KBM-7 (cell line): ENCODE results near the gene GPR108.
"Not testable (repeated sequence)": the region's sequence is repeated elsewhere in the genome, so short reads cannot be mapped to it uniquely, and the experiment has no call there.

Experiments
- DNase-seq: peaks from one replicate; pipeline ENCODE4 v3.0.0-alpha.2; 2015
- in situ Hi-C: fragments of 300-500 bp; cut with MboI; formaldehyde crosslinking; loops from 2 replicates; pipeline ENCODE4 v1.14.3; 2020; ENCODE audit warnings: low sequenced_read_pairs, low pct_unique_long_range_greater_than_20kb, mixed read lengths

Gene GPR108

DNA sequence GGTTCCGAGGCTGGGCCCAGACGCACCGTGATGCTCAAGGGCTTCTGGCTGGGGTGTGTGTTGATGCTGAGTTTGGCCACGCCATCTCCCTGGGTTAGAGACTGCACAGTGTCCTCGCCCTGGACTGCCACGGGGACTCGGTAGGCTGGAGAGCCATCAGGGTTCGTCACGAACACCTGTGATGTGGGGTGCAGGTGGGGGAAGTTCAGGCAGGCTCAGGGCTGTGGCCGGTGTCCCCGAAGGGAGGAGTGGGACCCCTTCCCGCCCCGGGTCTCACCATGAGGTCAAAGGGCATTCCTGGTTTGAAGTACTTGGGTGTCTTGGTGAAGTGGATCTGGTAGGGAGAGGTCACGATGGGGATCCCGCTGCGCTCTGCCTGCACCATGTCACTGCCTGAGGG, 25.1 kb downstream of the GPR108 start:
- in situ Hi-C loops, result no loop called here

DNA sequence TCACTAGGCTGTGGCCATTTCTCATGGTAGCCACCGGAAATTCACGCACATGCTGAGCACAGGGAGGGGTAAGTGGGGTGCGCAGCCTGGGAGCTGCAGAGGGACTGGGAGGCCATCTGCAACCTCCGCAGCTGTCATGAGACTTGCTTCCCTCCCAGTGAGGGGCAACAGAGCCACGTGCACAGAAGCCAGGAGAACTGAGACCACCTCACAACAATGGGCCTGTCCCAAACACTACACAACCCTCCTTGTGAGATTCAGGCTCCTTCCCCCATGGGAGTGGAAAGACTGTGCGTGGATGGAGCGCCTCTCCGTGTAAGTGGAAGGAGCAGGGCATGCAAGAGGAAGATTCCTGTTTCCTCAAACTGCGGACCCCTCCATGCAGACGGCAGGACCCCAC, 25.8 kb downstream of the GPR108 start:
- in situ Hi-C loops, result no loop called here
- no peak for DNase-seq

More for the DNA sequence above, 25.1 kb downstream of the GPR108 start:
- DNase-seq, result no peak

DNA sequence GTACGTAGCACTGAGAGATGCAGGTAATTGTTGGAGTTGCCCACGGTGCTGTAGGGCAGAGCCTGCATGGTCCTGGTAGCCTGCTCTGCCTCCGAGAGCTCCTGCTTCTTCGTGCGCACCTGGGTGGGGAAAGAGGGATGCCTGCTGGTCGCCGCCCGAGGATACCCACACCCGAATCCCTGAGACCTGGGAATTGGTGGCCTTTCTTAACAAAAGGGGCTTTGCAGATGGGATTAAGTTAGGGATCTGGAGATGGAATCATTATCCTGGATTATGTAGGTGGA, 26.4 kb downstream of the GPR108 start:
- in situ Hi-C loops, result no loop called here
- no peak for DNase-seq

DNA sequence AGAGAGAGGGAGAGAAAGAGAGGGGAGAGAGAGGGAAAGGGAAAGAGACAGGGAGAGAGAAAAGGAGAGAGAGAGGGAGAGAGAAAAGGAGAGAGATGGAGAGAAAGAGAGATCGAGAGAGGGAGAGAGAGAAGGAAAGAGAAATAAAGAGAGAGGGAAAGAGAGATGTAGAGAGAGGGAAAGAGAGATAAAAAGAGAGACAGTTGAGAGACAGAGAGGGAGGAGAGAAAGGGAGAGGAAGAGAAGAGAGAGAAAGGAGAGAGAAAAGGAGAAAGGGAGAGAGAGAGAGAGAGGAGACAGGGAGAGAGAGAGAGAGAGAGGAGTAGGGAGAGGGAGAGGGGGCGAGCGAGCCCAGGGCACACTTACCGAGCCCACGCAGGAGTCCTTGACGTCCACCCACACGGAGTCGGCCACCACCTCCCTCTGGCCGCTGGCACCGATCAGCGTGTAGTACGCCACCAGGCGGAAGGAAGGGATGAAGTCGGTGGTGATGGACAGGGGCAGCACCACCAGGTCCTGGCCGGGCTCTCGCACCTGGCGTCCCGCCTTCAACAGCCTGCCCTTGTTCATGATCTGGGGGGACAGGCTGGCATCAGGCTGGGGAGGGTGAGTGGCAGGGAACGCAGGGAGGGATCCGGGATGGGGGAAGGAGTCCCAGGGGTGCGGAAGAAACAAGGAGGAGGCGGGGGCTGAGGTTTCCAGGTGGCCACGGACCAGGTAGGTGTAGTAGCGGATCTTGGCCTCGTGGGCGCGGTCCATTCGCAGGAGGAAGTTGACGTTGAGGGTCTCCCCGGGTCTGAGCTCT, 26.9 kb downstream of the GPR108 start:
- in situ Hi-C loops, result no loop called here

DNA sequence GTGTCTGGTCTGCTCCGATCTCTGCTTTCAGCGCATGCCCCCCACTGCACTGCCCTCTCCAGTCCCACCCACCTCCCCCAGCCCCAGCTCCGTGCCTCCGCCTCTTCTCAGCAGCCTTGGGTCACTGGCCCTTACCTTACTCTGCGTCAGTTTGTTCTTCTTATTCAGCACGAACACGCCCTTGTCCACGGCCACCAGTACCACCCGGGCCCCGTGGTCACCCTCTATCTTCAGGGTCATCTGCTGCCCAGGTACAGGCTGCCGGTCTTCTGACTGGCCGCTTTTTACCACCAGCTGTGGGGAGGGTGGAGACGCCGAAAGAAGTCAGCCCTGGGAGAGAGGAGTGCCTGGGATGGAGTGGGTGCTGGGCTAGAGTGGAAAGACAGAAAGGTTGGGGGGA, 27.8 kb downstream of the GPR108 start:
- in situ Hi-C loops, result no loop called here
- DNase-seq, result no peak

More for the DNA sequence above, 26.9 kb downstream of the GPR108 start:
- DNase-seq, result no peak

DNA sequence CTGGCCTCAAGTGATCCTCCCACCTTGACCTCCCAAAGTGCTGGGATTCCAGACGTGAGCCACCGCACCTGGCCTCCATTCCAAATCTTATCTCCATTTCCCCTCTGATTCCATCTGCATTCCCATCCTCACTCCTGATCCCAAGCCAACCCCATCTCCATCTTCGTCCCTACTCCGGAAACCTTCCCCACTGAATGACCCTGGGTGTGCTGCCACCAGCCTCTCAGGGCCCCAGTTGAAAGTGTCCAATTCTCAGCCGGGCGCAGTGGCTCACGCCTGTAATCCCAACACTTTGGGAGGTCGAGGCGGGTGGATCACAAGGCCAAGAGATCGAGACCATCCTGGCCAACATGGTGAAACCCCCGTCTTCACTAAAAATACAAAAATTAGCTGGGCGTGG, 28.5 kb downstream of the GPR108 start:
- in situ Hi-C loops, DNase-seq: not testable (repeated sequence)

DNA sequence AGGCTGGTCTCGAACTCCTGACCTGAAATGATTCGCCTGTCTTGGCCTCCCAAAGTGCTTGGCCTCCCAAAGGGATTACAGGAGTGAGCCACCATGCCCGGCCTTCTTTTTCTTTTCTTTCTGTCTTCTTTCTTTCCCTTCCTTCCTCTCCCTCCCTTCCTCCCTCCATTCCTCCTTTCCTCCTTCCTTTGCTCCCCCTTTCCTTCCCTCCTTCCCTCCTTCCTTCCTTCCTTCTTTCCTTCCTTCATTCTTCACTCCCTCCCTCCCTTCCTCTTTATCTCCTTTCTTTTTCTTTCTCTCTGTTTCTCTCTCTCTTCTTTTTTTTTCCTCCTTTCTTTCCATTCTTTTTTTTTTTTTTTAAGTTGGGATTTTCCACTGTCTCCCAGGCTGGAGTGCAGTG, 29.0 kb downstream of the GPR108 start:
- no peak for DNase-seq
- in situ Hi-C loops, result no loop called here

DNA sequence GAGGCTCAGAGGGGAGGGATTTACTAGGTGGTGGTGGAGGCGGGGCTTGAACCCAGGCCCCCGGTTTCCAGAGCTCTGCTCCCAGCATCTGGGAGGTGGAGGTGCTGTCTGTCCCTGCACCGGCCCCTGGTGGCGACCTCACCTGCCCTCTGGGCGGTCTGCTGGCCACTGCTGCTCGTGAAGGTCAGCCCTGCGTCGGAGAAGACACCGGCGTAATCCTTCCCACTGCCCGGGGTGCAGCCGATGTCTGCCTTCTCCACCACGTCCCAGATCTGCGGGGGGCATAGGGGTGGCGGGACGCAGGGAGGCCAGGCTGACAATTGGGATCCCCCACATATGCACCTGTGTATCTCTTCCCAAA, 29.7 kb downstream of the GPR108 start:
- in situ Hi-C loops, result no loop called here
- no peak for DNase-seq

DNA sequence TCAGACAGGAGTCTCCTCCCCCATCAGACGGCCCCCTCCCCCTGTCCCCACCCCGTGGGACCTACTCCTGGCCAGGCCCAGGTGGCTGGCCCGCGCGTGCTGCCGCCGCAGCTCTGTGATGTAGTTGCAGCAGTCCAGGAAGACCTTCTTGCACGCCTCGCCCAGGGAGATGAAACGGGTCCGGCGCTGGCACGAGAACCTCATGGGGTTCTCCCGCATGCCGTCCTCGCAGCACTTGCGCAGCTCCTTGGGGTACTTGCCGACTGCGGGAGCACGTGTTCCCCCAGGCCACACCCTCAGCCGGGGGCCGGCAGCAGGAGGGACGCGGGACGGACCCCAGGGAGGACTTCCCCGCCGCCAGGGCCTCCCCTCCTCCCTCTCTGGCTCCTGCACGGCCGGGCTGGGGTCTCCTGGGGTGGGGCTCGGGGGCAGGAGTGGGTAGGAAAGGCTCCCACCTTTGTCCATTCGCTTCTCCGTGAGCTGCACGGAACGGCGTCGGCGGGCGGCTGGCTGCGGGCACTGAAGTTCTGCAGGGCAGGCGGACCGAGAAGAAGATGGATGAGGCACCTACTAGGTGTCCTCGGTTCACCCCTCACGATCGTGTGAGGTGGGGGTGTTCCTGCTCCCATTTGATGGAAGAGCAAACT, 30.2 kb downstream of the GPR108 start:
- no peak for DNase-seq
- in situ Hi-C loops, result no loop called here

DNA sequence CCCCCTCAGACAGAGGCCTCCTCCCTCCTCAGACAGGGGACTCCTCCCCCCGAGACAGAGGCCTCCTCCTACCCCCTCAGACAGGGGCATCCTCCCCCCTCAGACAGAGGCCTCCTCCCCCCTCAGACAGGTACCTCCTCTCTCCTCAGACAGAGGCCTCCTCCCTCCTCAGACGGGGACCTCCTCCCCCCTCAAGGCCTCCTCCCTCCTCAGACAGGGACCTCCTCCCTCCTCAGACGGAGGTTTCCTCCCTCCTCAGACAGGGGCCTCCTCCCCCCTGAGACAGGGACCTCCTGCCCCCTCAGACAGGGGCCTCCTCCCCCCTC, 30.8 kb downstream of the GPR108 start:
- in situ Hi-C loops, result no loop called here
- no peak for DNase-seq

DNA sequence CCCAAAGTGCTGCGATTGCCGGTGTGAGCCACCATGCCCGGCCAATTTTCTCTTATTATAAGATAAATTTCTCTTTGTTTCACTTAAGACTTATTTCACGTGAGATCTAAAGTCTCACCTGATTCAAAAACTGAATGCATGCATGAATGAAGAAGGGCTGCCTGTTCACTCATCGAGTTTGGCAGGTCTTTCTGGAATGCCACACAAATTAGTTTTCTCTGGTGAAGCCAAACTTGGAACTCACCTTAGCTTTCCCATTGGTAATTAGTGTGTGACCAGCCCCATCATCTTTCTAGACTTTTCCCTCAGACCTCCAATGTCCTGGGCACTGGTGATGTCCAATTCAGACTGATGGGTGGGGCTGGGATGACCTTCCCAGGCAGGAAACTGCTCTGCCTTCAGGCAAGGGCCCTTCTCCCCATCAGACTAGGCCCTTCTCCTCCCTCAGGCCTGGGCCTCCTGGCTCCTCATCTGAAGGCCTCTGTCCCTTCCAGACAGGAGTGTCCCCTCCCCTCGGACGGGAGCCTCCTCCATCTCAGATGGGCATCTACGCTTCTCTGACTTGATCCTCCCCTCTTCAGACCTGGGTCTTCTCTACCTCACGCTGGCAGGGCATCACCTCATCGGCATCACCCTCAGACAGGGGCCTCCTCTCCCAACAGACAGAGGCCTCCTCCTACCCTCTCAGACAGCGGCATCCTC, 31.3 kb downstream of the GPR108 start:
- in situ Hi-C loops, result no loop called here

DNA sequence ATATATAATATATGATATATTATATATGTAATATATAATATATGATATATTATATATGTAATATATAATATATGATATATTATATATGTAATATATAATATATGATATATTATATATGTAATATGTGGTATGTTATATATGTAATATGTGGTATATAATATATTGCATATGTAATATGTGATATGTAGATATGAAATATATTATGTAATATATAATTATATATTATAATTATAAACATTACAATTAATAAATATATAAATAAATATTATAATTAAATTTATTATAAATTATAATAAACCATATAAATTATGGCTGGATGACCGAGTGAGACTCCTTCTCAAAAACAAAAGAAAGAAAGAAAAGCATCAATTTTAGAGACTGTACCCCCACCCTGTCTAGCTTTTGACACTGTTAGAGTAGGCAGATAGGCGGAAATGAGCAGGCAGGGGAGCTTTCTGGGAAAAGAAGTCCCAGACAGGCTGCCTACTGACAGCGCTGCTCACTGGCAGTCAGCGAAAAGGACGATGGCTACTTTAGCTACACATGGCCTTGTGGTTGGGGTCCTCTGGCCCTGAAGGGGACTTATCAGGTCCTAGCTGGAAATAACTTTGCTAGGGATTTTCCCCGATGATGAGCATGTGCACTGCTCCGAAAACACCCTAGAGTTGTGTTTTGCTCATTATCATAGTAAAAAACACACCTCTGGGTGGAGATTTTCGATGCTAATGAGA, 36.6 kb downstream of the GPR108 start:
- DNase-seq, result no peak
- in situ Hi-C loops, result no loop called here

More for the DNA sequence above, 31.3 kb downstream of the GPR108 start:
- DNase-seq, result no peak

DNA sequence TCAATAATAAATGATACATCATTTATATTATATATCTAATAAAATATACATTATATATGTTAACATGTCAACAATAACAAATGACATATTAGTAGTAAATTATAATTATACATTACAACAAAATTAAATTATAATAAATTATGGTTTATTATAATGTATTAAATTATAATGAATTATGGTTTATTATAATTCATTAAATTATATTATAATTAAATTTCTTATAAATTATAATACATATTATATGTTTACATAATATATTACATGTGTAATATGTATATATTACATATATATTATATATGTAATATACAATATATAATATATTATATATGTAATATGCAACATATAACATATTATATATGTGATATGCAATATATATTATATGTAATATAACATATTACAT, 37.4 kb downstream of the GPR108 start:
- in situ Hi-C loops, result no loop called here

DNA sequence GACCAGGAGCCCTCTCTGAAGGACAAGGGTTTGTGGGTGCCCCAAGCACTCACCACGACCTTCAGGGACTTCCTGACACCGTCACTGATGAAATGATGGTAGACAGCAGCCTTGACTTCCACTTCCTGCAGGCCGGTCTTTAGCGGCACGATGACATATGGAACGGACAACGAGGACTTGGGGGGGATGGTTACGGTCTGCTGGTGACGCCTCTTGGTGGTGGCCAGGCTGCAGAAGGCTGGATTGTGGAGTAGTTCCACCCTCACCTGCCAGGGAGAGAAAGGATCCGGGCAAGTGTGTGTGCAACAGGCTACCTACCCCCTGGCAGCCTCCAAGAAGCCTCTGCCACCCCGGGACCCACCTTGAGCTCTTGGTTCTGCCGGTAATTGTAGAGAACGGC, 40.1 kb downstream of the GPR108 start:
- no peak for DNase-seq
- in situ Hi-C loops, result no loop called here

More for the DNA sequence above, 37.4 kb downstream of the GPR108 start:
- DNase-seq, result no peak

DNA sequence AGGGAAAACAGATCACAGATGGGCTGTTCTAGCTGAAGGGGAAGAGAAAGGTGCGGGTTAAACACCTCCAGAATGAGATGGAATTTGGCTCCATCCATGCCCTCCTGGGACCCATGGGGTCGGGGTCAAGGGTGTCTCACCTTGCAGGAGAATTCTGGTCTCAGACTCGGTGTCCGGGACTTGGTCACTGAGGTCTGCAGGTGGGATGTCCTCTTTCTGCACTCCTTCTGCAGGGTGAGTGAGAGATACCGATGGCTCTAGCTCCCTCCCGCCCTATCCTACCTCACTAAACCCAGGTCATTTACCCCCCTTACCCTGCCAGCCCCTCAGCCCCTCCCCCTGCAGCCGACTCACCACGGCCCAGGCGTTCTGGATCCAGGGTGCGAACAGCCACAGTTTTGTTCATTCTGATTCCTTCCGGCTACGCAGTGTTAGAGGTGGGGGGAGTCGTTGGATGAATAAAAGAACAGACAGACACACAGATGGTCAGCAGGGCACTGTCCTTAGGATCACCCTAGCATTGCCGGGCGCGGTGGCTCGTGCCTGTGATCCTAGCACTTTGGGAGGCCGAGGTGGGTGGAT, 41.0 kb downstream of the GPR108 start:
- in situ Hi-C loops, result no loop called here

DNA sequence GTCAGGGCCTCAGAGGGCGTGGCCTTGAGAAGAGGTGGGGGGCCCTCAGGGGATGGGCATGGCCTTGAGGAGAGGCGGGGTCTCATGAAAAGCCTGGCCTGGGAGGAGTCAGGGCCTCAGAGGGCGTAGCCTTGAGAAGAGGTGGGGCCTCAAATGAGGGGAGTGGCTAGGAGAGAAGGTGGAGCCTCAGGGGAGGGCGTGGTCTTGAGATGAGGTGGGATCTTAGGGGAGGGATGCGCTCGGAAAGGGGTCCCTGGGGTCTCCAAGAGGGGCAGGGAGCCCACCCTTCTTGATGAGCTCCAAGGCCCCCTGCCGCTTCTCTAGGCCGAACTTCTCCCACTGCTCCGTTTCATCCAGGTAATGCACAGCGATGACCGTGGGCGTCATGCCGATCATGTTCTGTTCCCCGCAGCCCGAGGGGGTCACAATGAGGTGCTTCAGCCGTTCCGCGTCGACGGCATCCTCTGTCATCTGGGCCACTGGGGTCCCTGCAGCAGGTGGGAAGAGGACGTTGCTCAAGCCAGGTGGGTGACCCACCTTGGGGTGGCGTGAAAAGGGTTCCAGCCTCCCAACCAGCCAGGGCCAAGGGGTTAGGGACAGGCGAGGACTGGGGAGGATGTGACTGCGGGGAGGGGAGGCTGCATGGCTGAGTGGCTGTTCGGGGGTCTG, 43.1 kb downstream of the GPR108 start:
- in situ Hi-C loops, result no loop called here
- DNase-seq, result no peak

More for the DNA sequence above, 41.0 kb downstream of the GPR108 start:
- no peak for DNase-seq

DNA sequence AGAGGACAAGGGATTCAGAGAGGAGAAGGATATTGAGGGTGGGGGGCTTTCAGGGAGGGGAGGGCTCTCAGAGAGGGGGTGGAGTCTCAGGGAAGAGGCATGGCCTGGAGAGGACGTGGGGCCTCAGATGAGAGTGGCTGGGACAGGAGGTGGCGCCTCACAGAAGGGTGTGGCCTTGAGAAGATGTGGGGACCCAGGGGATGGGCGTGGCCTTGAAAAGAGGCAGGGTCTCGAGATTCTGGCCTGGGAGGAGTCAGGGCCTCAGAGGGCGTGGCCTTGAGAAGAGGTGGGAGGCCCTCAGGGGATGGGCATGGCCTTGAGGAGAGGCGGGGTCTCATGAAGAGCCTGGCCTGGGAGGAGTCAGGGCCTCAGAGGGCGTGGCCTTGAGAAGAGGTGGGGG, 43.7 kb downstream of the GPR108 start:
- DNase-seq, result no peak
- in situ Hi-C loops, result no loop called here

DNA sequence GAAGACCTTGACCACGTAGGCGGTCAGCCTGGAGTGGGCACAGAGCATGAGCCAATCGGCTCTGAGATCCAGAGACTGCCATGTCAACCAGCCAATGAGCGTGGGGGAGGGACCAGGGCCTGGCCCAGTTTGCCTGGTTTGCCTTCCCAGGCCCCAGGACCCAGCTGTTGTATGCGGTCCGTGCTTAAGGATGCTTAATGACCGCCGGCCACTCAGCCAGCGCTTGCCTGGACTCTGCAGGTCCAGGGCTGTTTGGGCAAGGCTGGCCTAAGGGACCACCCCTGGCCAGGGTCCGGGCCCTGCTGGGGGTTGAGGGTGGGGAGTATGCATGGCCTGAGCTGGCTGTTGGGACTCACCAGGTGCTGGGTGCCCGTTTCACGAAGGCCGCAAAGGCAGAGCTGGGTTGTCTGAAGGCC, 44.3 kb downstream of the GPR108 start:
- DNase-seq, result no peak
- in situ Hi-C loops, result no loop called here

DNA sequence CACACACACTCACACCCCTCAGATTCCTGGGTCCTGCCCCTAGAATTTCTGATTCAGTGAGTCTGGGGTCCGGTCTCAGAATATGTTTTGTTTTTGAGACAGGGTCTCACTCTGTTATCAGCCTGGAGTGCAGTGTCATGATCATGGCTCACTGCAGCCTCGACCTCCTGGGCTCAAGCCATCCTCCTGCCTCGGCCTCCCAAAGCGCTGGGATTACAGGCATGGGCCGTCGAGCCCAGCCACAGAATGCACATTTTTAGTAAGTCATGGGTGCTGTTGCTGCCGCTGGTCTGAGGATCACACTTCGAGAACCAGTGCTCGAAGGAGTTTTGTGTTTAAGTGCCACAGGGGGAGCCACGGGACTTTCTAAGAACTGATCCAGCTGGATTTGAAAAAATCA, 45.4 kb downstream of the GPR108 start:
- in situ Hi-C loops, result no loop called here
- no peak for DNase-seq
